ENCODE data around the gene NPHP4.
A peak's percentile ranks its signal among the peaks of the same experiment; 100 is the strongest.

NPHP4 gene

GRCh38 chr1:5834477-5835178 lies 157.6 kb downstream of the NPHP4 start:
- DNase-seq (ENCODE audit: low spot score): no peak
- TF ChIP-seq CTCF (IDR thresholded peaks at IDR 0.05; ENCODE audit: borderline replicate concordance, control extremely low read depth, extremely low read depth, insufficient read depth, missing control alignments): no peak

DNA sequence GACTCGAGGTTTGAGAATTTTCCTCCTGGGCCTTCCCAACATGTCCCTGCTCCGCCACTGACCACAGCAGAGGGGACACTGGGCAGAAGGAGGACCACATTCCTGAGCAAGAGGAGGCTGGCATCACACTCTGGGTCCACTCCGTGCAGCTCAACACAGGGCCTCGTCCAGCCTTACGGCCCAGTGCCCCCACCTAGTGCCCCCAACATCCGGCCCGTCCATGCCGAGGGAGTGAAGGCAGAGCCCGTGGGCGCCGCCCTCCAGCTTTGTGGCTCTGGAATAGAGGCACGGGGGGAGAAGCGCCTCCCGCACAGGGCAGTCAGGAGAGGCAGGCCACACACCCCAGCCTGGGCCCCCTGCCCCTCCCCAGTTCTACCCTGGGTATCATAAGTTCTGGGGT lies 158.3 kb downstream of the NPHP4 start:
- TF ChIP-seq CTCF (IDR thresholded peaks at IDR 0.05; ENCODE audit: borderline replicate concordance, control extremely low read depth, extremely low read depth, insufficient read depth, missing control alignments): no peak
- in situ Hi-C loops (cut with MboI; ENCODE audit: low sequenced_read_pairs, unreplicated experiment): no loop called here
- no peak for DNase-seq (ENCODE audit: low spot score)

More at GRCh38 chr1:5834477-5835178, 157.6 kb downstream of the NPHP4 start:
- in situ Hi-C loops (cut with MboI; ENCODE audit: low sequenced_read_pairs, unreplicated experiment): no loop called here

GRCh38 chr1:5832916-5833895 lies 159.0 kb downstream of the NPHP4 start:
- DNase-seq (ENCODE audit: low spot score): no peak
- TF ChIP-seq CTCF (IDR thresholded peaks at IDR 0.05; ENCODE audit: borderline replicate concordance, control extremely low read depth, extremely low read depth, insufficient read depth, missing control alignments): no peak
- in situ Hi-C loops (cut with MboI; ENCODE audit: low sequenced_read_pairs, unreplicated experiment): no loop called here

- in situ Hi-C loops (cut with MboI; ENCODE audit: low sequenced_read_pairs, unreplicated experiment): no loop called here
- TF ChIP-seq CTCF (IDR thresholded peaks at IDR 0.05; ENCODE audit: borderline replicate concordance, control extremely low read depth, extremely low read depth, insufficient read depth, missing control alignments): no peak
- DNase-seq (ENCODE audit: low spot score): no peak
These were observed 160.5 kb downstream of the NPHP4 start for GRCh38 chr1:5831600-5832335.

DNA sequence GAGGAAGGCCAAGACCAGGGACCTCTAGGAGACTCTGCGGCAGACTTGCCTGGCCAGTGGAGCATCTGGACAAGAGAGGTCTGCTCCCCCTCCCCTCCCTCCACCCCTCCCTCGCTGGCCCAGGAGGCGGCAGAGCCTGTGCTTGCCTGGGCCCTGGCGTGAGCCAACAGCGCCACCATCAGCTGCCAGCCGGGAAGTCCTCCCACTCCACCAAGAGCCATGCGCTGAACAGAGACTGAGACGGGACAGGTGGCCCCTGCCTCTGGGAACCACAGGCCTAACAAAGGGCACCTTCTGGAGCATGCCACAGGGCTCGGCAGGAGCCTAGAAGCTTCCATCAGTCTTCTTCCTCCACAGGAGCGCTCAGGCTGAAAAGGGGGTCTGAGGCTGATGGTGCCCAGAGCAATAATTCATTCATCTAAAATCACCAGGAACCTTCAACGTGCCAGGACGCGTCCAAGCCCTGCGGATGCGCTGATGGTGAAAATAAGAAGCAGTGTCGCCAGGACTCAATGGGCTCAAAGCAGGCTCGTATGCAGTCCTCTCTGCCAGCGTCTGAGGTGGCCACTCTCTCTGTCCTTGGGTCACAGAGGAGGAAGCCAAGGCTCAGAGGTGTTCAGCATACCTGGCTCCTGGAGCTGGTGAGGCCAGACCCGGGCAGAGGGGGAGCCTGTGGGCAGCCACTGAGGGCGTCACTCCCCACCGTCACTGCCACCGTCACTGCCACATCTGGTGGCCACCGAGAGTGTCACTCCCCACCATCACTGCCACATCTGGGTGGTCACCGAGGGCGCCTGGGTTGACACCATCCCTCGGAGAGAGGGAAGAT lies 161.2 kb downstream of the NPHP4 start:
- peak; percentile 4 for TF ChIP-seq CTCF (IDR thresholded peaks at IDR 0.05; ENCODE audit: borderline replicate concordance, control extremely low read depth, extremely low read depth, insufficient read depth, missing control alignments)
- DNase-seq (ENCODE audit: low spot score): no peak
- in situ Hi-C loops (cut with MboI; ENCODE audit: low sequenced_read_pairs, unreplicated experiment): no loop called here
